Mucosa of descending colon (tissue), 3 donors: Measurements from ENCODE around the gene NPEPPS. TPM values are rescaled to one million over a fixed set of nuclear protein-coding genes. Genes with fewer than 3 reads are reported as not detected.
"Not testable (repeated sequence)": the region's sequence is repeated elsewhere in the genome, so short reads cannot be mapped to it uniquely, and the experiment has no call there.

Experiments
- ATAC-seq: fragments of 200-7000 bp; cut with Tn5 transposase; one replicate; pipeline ENCODE4 v1.9.1; 2020; ENCODE audit warnings: mild to moderate bottlenecking, moderate library complexity
- DNase-seq, 3 donors: peaks; one replicate each; pipeline ENCODE4 v3.0.0-alpha.2; 2020
- H3K36me3 ChIP-seq: fragments of 200-600 bp; one replicate; pipeline ENCODE4 v1.8.0; 2021; ENCODE audit warnings: low read depth, mild to moderate bottlenecking
- H3K4me1 ChIP-seq: fragments of 200-600 bp; one replicate; pipeline ENCODE4 v1.8.0; 2021; ENCODE audit warnings: low read depth, mild to moderate bottlenecking
- H3K4me3 ChIP-seq: fragments of 200-600 bp; one replicate; pipeline ENCODE4 v1.8.0; 2021; ENCODE audit warnings: mild to moderate bottlenecking
- H3K9me3 ChIP-seq: fragments of 200-600 bp; one replicate; pipeline ENCODE4 v1.8.0; 2021; ENCODE audit warnings: mild to moderate bottlenecking
- intact Hi-C, 2 donors: fragments of 100-400 bp; cut with DNase I in 1 of 2; cut with micrococcal nuclease in 1 of 2; formaldehyde crosslinking; loops; one replicate each; pipeline versions ENCODE4 v1.11.0 to v1.11.1; 2022; cut with DNase I, micrococcal nuclease
- long read RNA-seq, 2 donors: library from polyadenylated mRNA; unstranded; transcript quantifications; one replicate each; pipeline ENCODE4 v2.0.0, GENCODE V29; 2019 to 2021
- total RNA-seq, 3 donors: library from RNA; stranded (reverse); fragmentation: NEBNext Ultra II Directional in 2 of 3; extraction: Animal tissue kit (Norgen Biotek cat#: 25700) in 2 of 3; gene quantifications; one replicate each; pipeline versions ENCODE4 v1.2.1 to v1.2.4, GENCODE V29; 2021 to 2023
- donor health status: DM: no; HTN: no; CAD: no; lungs with moderate emphysema.
- donor health status: DM: no; HTN: no; CAD: no.
- donor health status: DM: no; HTN: yes; CAD: no.

Gene NPEPPS
- total RNA-seq: 100 to 1,000 TPM; 138 to 187 (median 160) TPM
- long read RNA-seq, donor 1, full-length matches to known transcripts: 79 of 197 reads
- long read RNA-seq, donor 1, partial matches to known transcripts: 78 of 197 reads
- long read RNA-seq, donor 1, other reads (novel, unspliced or antisense): 40 of 197 reads
- long read RNA-seq, donor 2, full-length matches to known transcripts: 23 of 42 reads
- long read RNA-seq, donor 2, partial matches to known transcripts: 4 of 42 reads
- long read RNA-seq, donor 2, other reads (novel, unspliced or antisense): 15 of 42 reads

- DNase-seq (peak; percentile 84 to 95 (median 93)), ATAC-seq (peak; percentile 94)
- H3K36me3 ChIP-seq, H3K4me1 ChIP-seq, intact Hi-C loops, H3K9me3 ChIP-seq: not testable (repeated sequence)
- H3K4me3 ChIP-seq: peak within 1 kb of the TSS; percentile 48
Observed at GRCh38 chr17:47530557-47531232, at the start of gene NPEPPS. Gene NPEPPS, plus strand, starts transcription at chr17:47531108. Its CDS starts 193 bp downstream, at chr17:47531301.

GRCh38 chr17:47491841-47492212 lies 39.1 kb upstream of the NPEPPS start:
- intact Hi-C loops, H3K4me1 ChIP-seq, H3K9me3 ChIP-seq, DNase-seq, H3K36me3 ChIP-seq, ATAC-seq: not testable (repeated sequence)
- peak overlapping the region; percentile 22 for H3K4me3 ChIP-seq

- intact Hi-C loops, H3K36me3 ChIP-seq, H3K4me3 ChIP-seq, H3K4me1 ChIP-seq, H3K9me3 ChIP-seq, ATAC-seq, DNase-seq: not testable (repeated sequence)
Observed at GRCh38 chr17:47499074-47499473, 31.8 kb upstream of the NPEPPS start.

GRCh38 chr17:47499494-47499893 lies 31.4 kb upstream of the NPEPPS start:
- H3K9me3 ChIP-seq, H3K4me3 ChIP-seq, H3K4me1 ChIP-seq, intact Hi-C loops, H3K36me3 ChIP-seq, DNase-seq: not testable (repeated sequence)
- ATAC-seq: peak; percentile 55

GRCh38 chr17:47500620-47501019 lies 30.3 kb upstream of the NPEPPS start:
- intact Hi-C loops, DNase-seq, H3K4me3 ChIP-seq, H3K4me1 ChIP-seq, H3K36me3 ChIP-seq, H3K9me3 ChIP-seq: not testable (repeated sequence)
- peak; percentile 72 for ATAC-seq

- ATAC-seq: peak; percentile 92
- H3K4me1 ChIP-seq, H3K9me3 ChIP-seq, H3K4me3 ChIP-seq, H3K36me3 ChIP-seq, intact Hi-C loops: not testable (repeated sequence)
- DNase-seq: peak in 2 of 3 donors; percentile 36 to 59
Observed at GRCh38 chr17:47502122-47502731, 28.7 kb upstream of the NPEPPS start.

GRCh38 chr17:47502776-47503455 lies 28.0 kb upstream of the NPEPPS start:
- ATAC-seq: peak; percentile 59
- H3K36me3 ChIP-seq, H3K9me3 ChIP-seq, H3K4me1 ChIP-seq, DNase-seq, intact Hi-C loops, H3K4me3 ChIP-seq: not testable (repeated sequence)

GRCh38 chr17:47511701-47512146 lies 19.2 kb upstream of the NPEPPS start:
- ATAC-seq (peak; percentile 78), DNase-seq (peak in 2 of 3 donors; percentile 50 to 52)
- H3K4me3 ChIP-seq, intact Hi-C loops, H3K36me3 ChIP-seq, H3K9me3 ChIP-seq, H3K4me1 ChIP-seq: not testable (repeated sequence)

- H3K4me1 ChIP-seq, DNase-seq, H3K36me3 ChIP-seq, intact Hi-C loops, H3K9me3 ChIP-seq, H3K4me3 ChIP-seq, ATAC-seq: not testable (repeated sequence)
Observed at GRCh38 chr17:47513301-47513700, 17.6 kb upstream of the NPEPPS start.

GRCh38 chr17:47518880-47519279 lies 12.0 kb upstream of the NPEPPS start:
- DNase-seq, H3K4me1 ChIP-seq, H3K36me3 ChIP-seq, H3K4me3 ChIP-seq, intact Hi-C loops, H3K9me3 ChIP-seq: not testable (repeated sequence)
- peak; percentile 37 for ATAC-seq

GRCh38 chr17:47519365-47519764 lies 11.5 kb upstream of the NPEPPS start:
- H3K36me3 ChIP-seq, DNase-seq, H3K4me3 ChIP-seq, ATAC-seq, H3K4me1 ChIP-seq, intact Hi-C loops, H3K9me3 ChIP-seq: not testable (repeated sequence)

GRCh38 chr17:47520279-47520678 lies 10.6 kb upstream of the NPEPPS start:
- ATAC-seq, intact Hi-C loops: not testable (repeated sequence)

GRCh38 chr17:47521434-47521833 lies 9.5 kb upstream of the NPEPPS start:
- DNase-seq, ATAC-seq, H3K9me3 ChIP-seq: not testable (repeated sequence)

More at GRCh38 chr17:47520279-47520678, 10.6 kb upstream of the NPEPPS start:
- not testable (repeated sequence) for H3K36me3 ChIP-seq, DNase-seq, H3K9me3 ChIP-seq, H3K4me1 ChIP-seq, H3K4me3 ChIP-seq

GRCh38 chr17:47522341-47522740 lies 8.6 kb upstream of the NPEPPS start:
- ATAC-seq, H3K4me1 ChIP-seq, DNase-seq, intact Hi-C loops, H3K9me3 ChIP-seq, H3K4me3 ChIP-seq, H3K36me3 ChIP-seq: not testable (repeated sequence)

More at GRCh38 chr17:47521434-47521833, 9.5 kb upstream of the NPEPPS start:
- H3K36me3 ChIP-seq, H3K4me1 ChIP-seq, intact Hi-C loops, H3K4me3 ChIP-seq: not testable (repeated sequence)
